ENCODE data around the gene SOX6. TPM values are rescaled to one million over a fixed set of nuclear protein-coding genes. Genes with fewer than 3 reads are reported as not detected.
"Not testable (repeated sequence)": the region's sequence is repeated elsewhere in the genome, so short reads cannot be mapped to it uniquely, and the experiment has no call there.

SOX6 gene
- total RNA-seq, 3 donors from 2014 or later: 2.0 to 8.0 (median 7.9) TPM

DNA sequence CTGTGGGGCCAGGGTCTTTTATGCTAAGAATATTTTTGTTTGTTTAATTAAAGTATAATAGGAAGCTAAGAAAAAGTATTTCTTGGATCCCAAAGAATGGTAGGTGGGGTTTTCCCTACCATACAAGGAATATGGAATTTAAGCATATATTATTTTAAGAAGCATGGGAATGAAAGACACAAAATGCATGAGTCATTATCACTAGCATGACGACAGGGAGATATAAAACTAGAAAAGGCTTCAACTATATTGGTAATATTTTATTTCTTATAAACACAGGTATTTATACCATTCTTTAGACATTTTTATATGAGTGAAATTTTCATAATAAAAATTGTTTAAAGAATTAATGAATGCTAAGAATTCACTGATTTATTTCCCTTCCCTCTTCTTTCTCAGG is 39.3 kb upstream of the SOX6 start:
- no peaks in the 10 kb centered on the region for H3K27me3 ChIP-seq

DNA sequence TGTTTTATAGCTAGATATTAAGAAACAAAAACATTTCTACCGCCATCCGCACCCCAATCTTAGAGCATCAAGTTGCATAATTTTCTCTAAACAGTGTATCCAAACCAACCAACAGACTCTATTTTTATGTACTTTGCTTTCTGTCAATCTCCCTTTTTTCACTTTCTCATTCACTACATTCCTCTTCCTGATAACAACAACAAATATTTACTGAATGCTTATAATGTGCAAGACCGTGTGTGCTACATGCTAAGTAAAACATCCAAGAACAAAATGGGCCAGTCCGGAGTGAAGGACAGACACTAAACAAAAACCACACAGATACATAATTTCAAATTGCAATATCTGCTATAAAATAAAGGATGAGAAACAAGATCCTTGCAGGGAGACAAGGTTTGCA is 38.6 kb upstream of the SOX6 start:
- TF ChIP-seq POLR2AphosphoS5 (IDR thresholded peaks at IDR 0.05) (no peak), POLR2A (IDR thresholded peaks at IDR 0.05) (no peak)
- TF ChIP-seq, protein P1, sequence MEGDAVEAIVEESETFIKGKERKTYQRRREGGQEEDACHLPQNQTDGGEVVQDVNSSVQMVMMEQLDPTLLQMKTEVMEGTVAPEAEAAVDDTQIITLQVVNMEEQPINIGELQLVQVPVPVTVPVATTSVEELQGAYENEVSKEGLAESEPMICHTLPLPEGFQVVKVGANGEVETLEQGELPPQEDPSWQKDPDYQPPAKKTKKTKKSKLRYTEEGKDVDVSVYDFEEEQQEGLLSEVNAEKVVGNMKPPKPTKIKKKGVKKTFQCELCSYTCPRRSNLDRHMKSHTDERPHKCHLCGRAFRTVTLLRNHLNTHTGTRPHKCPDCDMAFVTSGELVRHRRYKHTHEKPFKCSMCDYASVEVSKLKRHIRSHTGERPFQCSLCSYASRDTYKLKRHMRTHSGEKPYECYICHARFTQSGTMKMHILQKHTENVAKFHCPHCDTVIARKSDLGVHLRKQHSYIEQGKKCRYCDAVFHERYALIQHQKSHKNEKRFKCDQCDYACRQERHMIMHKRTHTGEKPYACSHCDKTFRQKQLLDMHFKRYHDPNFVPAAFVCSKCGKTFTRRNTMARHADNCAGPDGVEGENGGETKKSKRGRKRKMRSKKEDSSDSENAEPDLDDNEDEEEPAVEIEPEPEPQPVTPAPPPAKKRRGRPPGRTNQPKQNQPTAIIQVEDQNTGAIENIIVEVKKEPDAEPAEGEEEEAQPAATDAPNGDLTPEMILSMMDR (IDR thresholded peaks at IDR 0.05): no peak
- DNase-seq (ENCODE audit: low spot score in 2 of 2): no peak
- H3K4me3 ChIP-seq: no peak overlapping the region

More for the DNA sequence above, 39.3 kb upstream of the SOX6 start:
- Histone ChIP-seq H3K4me3 (no peak overlapping the region), H3K4me1 (no peaks in the 10 kb centered on the region), H3K27ac (no peak overlapping the region), H3K9me3 (no peaks in the 10 kb centered on the region), H3K36me3 (no peaks in the 10 kb centered on the region)
- intact Hi-C loops (cut with DNase I; ENCODE audit: low total_unique reads): no loop called here
- TF ChIP-seq POLR2A (IDR thresholded peaks at IDR 0.05): no peak
- TF ChIP-seq, protein P1 (IDR thresholded peaks at IDR 0.05): no peak
- no peak for TF ChIP-seq POLR2AphosphoS5 (IDR thresholded peaks at IDR 0.05)
- no peak for DNase-seq (ENCODE audit: low spot score in 2 of 2)

DNA sequence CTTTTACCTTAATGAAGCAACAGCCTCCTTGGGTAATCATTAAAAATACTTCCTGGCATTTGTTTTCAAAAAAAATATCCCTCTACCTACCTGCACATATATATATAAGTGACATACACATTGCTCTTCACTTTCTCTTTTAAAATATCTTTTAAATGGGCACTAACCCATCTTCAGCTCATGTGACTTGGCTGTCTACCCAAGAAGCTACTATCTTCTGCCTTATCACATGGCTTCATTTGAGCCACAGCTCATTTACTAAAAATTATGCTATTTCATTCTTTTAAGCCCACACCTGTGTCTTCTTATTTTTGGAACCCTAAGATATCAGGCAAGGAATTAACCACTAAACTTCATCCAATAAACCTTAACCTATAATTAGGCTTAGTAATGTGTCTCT is 37.0 kb upstream of the SOX6 start:
- Histone ChIP-seq H3K27me3 (no peaks in the 10 kb centered on the region), H3K9me3 (no peaks in the 10 kb centered on the region), H3K36me3 (no peaks in the 10 kb centered on the region), H3K27ac (no peak overlapping the region), H3K4me1 (no peaks in the 10 kb centered on the region), H3K4me3 (no peak overlapping the region)
- TF ChIP-seq, protein P1 (IDR thresholded peaks at IDR 0.05): no peak
- TF ChIP-seq POLR2AphosphoS5 (IDR thresholded peaks at IDR 0.05) (no peak), POLR2A (IDR thresholded peaks at IDR 0.05) (no peak)
- intact Hi-C loops (cut with DNase I; ENCODE audit: low total_unique reads): no loop called here
- DNase-seq (ENCODE audit: low spot score in 2 of 2): no peak

More for the DNA sequence above, 38.6 kb upstream of the SOX6 start:
- Histone ChIP-seq H3K27ac (no peak overlapping the region), H3K9me3 (no peaks in the 10 kb centered on the region), H3K4me1 (no peaks in the 10 kb centered on the region), H3K27me3 (no peaks in the 10 kb centered on the region), H3K36me3 (no peaks in the 10 kb centered on the region)
- intact Hi-C loops (cut with DNase I; ENCODE audit: low total_unique reads): no loop called here

DNA sequence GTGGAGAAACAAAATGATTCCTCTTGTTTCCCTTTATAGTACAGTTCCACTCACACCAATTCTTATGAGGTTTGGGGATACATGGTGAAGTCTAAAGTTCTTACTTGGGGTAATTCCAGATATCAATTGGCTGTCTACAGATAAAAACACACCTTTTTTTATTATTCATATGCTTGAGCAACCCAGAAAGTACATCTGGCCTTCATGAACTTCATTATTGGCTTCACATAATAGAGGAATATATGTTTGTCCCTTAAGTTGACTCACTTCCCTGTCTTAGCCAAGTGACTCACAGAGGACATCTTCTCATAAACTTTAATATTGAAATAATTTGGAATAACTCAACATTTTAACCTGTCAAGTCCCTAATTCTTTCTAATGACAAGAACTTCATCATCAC is 36.3 kb upstream of the SOX6 start:
- H3K9me3 ChIP-seq: no peaks in the 10 kb centered on the region
- TF ChIP-seq POLR2AphosphoS5 (IDR thresholded peaks at IDR 0.05) (no peak), POLR2A (IDR thresholded peaks at IDR 0.05) (no peak)
- TF ChIP-seq, protein P1 (IDR thresholded peaks at IDR 0.05): no peak
- intact Hi-C loops (cut with DNase I; ENCODE audit: low total_unique reads): no loop called here
- H3K4me3 ChIP-seq: no peak overlapping the region
- no peak overlapping the region for H3K27ac ChIP-seq
- H3K27me3 ChIP-seq: no peaks in the 10 kb centered on the region
- no peak for DNase-seq (ENCODE audit: low spot score in 2 of 2)
- no peaks in the 10 kb centered on the region for H3K4me1 ChIP-seq
- H3K36me3 ChIP-seq: no peaks in the 10 kb centered on the region

DNA sequence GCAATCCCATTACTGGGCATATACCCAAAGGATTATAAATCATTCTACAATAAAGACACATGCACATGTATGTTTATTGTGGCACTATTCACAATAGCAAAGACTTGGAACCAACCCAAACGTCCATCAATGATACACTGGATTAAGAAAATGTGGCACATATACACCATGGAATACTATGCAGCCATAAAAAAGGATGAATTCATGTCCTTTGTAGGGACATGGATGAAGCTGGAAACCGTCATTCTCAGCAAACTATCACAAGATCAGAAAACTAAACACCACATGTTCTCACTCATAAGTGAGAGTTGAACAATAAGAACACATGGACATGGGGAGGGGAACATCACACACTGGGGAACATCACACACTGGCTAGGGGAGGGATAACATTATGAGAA is 34.5 kb upstream of the SOX6 start:
- DNase-seq (ENCODE audit: low spot score in 2 of 2); H3K4me3 ChIP-seq; H3K9me3 ChIP-seq; intact Hi-C loops (cut with DNase I; ENCODE audit: low total_unique reads); H3K4me1 ChIP-seq; H3K27me3 ChIP-seq; H3K36me3 ChIP-seq; H3K27ac ChIP-seq: not testable (repeated sequence)

DNA sequence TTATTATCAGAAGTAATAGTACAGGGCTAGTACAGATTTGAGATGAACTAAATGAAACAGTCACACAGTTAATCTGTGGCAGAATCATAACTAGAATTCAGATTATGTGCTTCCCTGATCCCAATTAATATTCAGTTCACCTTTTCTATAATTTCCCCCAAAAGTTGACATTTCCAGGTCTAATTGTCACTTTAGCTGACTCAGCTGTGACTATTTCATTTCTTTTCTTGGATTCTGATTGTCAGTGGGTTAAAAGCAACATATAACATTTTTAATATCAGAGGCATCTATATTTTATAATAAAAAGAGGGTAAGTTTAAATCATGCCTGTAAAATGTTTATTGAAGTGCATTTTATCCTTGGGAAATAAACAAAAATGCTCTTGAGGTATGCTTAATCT is 28.8 kb upstream of the SOX6 start:
- TF ChIP-seq POLR2A (IDR thresholded peaks at IDR 0.05) (no peak), POLR2AphosphoS5 (IDR thresholded peaks at IDR 0.05) (no peak)
- TF ChIP-seq, protein P1 (IDR thresholded peaks at IDR 0.05): no peak
- Histone ChIP-seq H3K4me1 (no peaks in the 10 kb centered on the region), H3K4me3 (no peak overlapping the region), H3K36me3 (peaks cover under 1% of the 10 kb centered on the region), H3K27ac (no peak overlapping the region), H3K27me3 (no peaks in the 10 kb centered on the region), H3K9me3 (no peaks in the 10 kb centered on the region)
- intact Hi-C loops (cut with DNase I; ENCODE audit: low total_unique reads): no loop called here
- no peak for DNase-seq (ENCODE audit: low spot score in 2 of 2)
